HG03354 (cell line): ENCODE results near the gene GALNT14.
"Not testable (repeated sequence)": the region's sequence is repeated elsewhere in the genome, so short reads cannot be mapped to it uniquely, and the experiment has no call there.

Experiments used
- ATAC-seq: cut with Tn5 transposase; IDR thresholded peaks from one replicate; pipeline ENCODE4 v1.9.1; 2021; ENCODE audit warnings: mild to moderate bottlenecking; ENCODE audit not compliant: unreplicated experiment, poor library complexity, severe bottlenecking

GALNT14 gene

GRCh38 chr2:30930716-30931115 is 207.5 kb downstream of the GALNT14 start:
- no peak for ATAC-seq

- ATAC-seq: no peak
Observed at GRCh38 chr2:30927465-30928075, 210.7 kb downstream of the GALNT14 start.

DNA sequence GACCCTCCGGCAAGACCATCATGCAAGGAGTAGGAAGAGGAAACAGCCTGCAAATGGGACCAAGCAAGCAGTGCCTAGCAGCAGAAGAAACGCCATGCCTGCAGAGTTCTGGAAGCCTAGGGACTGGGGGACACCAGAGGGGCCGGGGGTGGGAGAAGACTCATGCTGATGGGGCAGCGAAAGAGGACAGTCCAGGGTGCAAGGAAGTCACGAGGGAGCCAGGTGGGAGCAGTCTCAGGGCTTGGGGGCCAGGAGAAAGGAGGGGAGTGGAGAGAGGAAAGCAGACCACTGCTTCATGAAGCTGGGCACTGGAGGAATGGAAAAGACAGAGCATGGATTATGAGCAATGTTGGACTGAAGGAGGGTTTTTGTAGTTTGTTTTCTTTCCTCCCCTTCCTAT is 211.6 kb downstream of the GALNT14 start:
- ATAC-seq: no peak

- ATAC-seq: no peak
Observed at GRCh38 chr2:30923623-30924022, 214.6 kb downstream of the GALNT14 start.

DNA sequence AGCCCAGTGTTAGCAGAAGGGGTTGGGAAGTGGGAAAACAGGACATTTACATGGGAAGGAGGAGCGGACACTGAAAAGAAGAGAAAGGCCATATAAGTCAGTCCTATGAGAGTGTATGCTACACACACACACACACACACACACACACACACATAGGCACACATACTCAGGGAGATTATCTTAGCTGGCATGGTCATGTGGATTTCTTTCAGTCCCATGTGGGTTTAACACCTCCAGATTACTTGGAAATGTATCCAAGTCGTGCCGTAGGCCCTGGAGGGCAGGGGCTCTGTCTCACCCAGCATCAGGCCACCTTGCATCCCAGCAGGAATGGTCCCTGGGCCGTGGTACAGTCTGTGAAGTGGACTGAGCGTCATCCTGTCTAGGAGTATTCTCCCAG is 217.7 kb downstream of the GALNT14 start:
- no peak for ATAC-seq

GRCh38 chr2:30915486-30915885 is 222.8 kb downstream of the GALNT14 start:
- ATAC-seq: no peak

DNA sequence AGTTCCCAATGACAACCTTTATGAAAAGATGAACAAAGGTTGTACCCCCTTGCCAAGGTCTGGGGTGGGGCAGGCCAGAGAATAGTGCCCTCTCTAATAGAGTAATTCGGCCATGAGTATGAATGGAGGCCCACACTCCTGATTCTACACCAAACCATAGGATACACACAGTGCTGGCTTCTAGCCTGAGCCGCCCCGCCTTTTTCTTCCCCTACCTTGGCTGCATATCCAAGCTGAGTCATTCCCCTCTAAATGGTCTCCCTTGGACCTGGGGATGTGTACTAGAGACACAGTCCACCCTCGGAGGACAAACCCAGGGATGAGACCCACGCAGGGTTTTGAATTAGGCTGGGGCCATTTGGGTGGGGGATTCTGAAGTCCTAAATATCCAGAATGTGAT is 223.8 kb downstream of the GALNT14 start:
- ATAC-seq: no peak

GRCh38 chr2:30912056-30912455 is 226.2 kb downstream of the GALNT14 start:
- no peak for ATAC-seq

DNA sequence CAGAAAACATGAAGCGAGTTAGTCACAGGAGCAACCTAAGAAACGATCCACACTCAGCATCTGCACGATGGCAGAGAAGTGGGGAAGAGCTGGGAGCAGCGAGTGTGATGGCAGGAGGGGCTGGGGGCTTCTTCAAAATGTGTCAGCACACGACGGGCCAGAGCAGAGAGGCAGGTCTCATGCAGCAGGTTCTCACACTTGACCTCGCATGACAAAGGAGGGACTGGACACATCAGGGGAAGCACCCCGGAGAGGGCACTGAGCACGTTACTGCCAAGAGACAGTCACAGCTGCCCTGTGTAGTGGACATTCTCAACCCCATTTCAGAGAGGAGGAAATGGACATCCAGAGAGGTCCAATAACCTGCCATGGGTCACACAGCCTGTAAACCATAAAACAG is 226.9 kb downstream of the GALNT14 start:
- ATAC-seq: no peak

DNA sequence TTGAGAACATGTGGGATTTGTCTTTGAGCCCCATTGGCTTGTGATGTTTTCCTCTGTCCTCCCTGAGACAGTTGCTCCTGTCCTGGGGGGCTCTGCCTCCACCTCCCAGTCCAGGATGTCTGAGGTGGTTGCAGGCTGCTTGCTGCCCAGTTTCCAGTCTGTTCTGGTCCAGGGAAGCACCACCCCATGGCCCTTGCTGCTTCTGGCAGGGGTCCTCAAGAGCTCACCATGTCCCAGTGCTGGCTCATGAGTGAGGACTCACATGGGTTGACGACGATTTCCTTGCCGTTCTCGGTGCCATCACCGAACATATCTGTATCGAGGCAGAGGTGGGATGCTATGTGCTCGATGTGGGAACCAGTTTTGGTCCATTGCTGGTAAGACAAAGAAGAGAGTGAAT is 227.6 kb downstream of the GALNT14 start:
- ATAC-seq: no peak

GRCh38 chr2:30904437-30904836 is 233.8 kb downstream of the GALNT14 start:
- ATAC-seq: not testable (repeated sequence)

- ATAC-seq: no peak
Observed at GRCh38 chr2:30903326-30903725, 234.9 kb downstream of the GALNT14 start.

- ATAC-seq: no peak
Observed at GRCh38 chr2:30900381-30900780, 237.9 kb downstream of the GALNT14 start.

- no peak for ATAC-seq
Observed at GRCh38 chr2:30899516-30900054, 238.7 kb downstream of the GALNT14 start.

- no peak for ATAC-seq
Observed at GRCh38 chr2:30897539-30897938, 240.7 kb downstream of the GALNT14 start.

- ATAC-seq: no peak
Observed at GRCh38 chr2:30894498-30895119, 243.6 kb downstream of the GALNT14 start.

DNA sequence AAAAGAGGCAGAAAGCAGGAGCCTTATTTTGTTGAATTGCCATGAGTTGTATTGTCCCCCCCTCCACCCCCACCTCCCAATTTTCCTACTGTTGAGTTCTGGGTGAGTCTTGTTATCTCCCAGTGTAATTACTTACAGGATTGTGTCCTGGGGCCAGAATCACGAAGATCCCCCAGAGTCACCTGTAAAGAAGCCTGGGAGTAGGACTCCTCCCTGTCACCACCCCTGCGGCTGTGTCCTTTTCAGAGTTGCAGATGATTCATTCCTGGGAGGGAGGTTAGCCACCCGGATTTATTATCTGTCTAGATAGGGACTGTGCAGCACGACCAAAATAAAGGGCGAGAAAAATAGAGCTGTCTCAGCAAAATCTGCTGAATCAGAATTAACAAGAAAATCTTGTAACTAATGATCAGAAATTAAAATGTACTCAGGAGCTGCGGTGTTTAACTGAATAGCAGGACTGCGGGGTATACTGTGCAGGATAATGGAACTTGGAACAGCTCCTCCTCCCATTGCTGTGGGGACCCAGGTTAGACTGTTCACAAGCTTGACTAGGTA is 249.3 kb downstream of the GALNT14 start:
- no peak for ATAC-seq

- ATAC-seq: no peak
Observed at GRCh38 chr2:30886080-30886479, 252.2 kb downstream of the GALNT14 start.

DNA sequence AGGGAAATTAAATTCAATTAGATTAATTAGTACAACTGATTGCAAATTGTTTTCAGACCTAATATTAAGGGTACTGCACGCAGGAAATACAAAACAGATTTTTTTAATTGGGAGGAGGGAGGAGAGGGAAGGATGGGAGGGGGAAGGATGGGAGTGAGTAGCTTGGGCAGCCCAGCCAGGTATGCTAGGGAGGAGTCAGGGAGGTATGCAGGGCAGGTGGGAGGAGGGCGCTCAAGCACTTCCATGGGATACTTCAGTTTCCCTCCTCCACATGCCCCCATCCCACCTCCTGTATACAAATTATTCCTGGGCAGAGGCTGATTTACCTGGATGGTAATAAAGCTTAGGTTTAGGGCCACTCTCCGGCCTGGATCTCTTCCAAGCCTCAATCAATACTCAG is 254.4 kb downstream of the GALNT14 start:
- no peak for ATAC-seq

DNA sequence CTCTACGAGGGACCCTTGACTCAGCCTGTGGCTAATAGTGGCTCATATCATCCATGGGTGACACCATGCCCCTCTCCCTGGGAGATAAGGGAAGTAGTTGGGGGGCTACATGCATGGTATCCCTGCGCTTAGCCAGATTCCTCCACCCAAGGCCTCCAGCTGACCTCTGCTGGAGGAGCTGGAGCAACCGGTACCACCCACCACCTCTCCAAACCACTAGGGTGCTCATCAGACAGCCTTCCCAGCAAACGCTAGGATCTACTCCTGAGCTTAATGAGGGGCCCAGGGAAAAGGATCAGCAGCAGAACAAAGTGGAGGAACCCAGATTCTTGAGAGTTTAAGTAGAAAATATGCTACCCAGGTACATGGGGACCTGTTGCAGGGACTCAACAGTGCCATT is 255.1 kb downstream of the GALNT14 start:
- no peak for ATAC-seq

- ATAC-seq: no peak
Observed at GRCh38 chr2:30880516-30880915, 257.7 kb downstream of the GALNT14 start.
